HG02642 (cell line): ENCODE results near the gene MYOCOS.
A peak's percentile ranks its signal among the peaks of the same experiment; 100 is the strongest.
"Not testable (repeated sequence)": the region's sequence is repeated elsewhere in the genome, so short reads cannot be mapped to it uniquely, and the experiment has no call there.

Source experiments
- ATAC-seq: cut with Tn5 transposase; IDR thresholded peaks from one replicate; pipeline ENCODE4 v1.9.1; 2021; ENCODE audit warnings: mild to moderate bottlenecking; ENCODE audit not compliant: unreplicated experiment, poor library complexity

Gene MYOCOS, protein sequence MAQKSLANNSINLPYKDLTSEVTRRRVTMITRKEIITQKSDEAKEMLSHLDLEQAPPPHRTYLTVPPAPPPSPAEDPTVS

DNA sequence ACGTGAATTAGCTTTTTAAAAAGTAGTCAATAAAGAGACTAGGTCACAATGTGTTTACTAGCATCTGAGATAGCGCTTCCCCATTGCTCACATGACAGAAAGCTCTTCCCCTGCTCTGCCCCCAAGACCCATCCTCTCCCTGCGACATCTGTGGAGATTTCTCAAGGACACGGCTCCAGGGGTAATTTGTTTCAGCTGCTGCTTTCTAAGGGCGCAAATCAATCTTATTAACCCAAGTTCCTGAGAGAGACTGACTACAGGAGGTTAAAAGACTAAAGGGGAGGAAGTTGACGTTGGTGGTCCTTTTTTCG is at the start of gene MYOCOS:
TSS of gene MYOCOS (plus strand) at position 92 of the 311 bp plus-strand sequence. CDS start 1,641 bp downstream, outside the sequence.
- ATAC-seq: no peak

DNA sequence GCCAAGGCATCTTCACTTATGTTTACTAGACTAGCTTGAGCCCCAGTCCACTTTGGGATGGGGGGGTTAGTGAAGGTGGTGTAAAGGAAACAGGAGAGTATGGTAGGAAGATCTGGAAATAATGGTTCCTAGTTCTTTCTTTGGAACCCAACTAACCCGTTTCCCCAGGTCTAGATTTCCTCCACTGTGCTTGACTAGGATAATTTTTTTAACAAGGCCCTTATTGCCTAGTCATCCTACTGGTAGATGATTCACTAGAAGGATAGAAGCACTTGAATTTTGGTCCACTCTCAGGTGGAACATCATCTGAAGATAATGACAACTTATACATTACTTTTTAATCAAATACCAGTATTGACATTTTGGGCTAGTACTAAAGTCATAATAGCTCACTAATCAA is 45.9 kb upstream of the MYOCOS start:
- ATAC-seq: no peak

DNA sequence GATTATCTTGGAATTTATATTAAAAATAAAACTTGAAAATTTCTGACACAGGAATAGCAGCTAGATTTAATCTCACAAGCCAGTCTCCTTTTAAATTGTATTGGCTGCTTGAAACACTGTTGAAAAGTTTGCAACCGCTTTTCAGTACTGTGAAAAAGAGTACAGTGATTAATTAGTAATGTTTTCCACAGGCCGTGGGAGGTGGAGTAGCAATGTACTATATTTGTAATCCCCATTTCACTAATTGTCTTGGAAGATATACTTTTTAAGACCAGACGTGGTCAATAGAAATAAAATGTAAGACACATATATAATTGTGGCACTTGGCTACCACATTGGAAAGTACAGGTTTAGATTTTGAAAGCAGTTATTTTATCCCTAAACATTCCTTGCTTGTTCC is 40.8 kb upstream of the MYOCOS start:
- no peak for ATAC-seq

DNA sequence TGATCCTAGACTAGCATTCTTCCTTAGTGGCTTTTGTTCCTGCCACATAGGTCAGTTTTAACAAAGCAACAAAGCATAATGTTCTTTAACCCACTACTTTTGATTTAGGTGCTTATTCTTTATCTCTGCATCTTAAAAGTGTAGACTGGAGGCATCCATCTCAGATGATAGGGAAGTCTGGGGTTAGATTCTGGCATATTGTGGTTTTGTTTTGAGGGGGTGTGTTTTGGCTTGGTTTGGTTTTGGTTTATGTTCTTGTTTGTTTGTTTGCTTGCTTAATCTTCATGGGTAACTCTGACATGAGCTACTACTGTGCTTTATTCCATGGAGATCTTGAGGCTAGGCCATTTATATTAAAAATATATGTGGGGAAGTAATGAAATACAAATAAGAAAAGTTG is 40.3 kb upstream of the MYOCOS start:
- ATAC-seq: no peak

DNA sequence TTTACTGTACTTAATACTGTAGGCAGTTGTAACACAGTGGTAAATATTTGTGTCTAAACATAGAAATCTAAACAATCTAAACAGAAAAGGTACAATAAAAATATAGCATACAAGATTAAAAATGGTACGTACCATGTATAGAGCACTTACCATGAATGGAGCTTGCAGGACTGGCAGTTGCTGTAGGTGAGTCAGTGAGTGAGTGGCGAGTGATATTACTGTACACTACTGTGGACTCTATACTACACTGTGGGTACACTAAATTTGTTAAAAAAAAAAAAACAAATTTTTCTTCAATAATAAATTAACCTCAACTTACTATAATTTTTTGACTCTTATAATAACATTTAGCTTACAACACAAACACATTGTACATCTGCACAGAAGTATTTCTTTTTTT is 39.5 kb upstream of the MYOCOS start:
- no peak for ATAC-seq

DNA sequence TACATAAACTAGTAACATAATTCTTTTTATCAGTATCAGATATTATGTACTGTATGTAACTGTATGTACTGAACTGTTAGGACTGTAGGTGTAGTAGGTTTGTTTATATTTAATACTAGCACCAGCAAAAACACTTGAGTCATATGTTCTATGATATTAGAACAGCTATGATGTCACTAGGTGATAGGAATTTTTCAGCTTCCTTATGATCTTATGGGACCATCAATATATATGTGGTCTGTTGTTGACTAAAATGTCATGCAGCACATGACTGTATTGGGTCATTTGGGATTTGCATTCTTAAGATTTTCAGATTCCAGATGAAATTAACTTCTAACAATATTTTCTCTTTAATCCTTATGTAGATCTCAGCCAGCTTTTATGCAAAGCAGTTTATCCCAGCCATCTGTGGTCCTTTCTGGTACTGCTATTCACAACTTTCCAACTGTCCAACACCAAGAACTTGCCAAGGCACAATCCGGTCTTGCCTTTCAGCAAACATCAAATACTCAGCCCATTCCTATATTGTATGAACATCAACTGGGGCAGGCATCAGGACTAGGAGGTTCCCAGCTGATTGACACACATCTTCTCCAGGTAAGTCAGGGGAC is 38.3 kb upstream of the MYOCOS start:
- no peak for ATAC-seq

DNA sequence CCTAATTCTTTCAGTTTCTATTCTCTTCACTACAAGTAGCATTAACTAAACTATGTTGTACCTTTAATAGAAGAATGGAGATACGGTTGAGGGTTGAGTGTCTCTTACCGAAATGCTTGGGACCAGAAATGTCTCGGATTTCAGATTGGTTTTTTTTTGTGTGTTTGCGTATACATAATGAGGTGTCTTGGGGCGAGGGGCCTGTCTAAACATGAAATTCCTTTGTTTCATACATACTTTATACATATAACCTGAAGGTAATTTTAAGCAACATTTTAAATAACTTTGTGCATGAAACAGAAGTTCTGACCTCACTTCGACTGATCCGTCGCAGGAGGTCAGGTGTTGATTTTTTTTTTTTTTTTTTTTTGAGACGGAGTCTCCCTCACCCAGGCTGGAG is 36.3 kb upstream of the MYOCOS start:
- no peak for ATAC-seq

DNA sequence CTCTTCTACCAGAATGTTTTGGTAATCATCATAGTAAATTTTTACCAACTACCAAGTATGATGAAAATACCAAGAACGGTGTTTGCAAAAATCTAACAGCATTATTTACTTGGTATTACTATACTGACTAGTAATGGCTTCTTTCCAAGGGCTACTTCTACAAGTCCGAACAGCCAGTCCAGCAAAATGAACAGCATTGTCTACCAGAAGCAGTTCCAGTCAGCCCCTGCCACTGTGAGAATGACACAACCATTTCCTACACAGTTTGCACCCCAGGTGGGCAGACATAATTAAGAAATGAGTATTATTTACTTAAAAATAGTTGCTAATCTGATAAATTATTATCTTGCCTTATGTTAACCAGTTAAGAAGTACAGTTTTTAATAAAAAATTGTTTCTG is 33.8 kb upstream of the MYOCOS start:
- no peak for ATAC-seq

DNA sequence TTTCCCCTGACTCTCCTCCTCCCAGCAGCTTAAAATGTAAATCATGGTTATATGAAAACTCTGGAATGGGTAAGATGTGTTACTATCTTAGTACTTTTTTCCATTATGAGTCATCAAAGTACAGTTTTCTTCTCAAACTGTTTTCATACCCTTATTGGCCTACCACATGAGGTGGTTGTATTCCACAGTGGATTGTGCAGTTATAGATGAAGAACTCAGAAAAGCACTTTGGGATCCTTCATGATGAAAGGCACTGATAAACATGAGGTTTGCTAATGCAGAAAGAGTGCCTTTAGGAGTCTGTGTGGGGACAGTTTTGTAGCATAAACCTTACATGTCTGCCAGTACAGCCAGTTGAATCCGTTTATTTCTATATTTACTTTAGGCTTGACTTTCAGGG is 32.0 kb upstream of the MYOCOS start:
- no peak for ATAC-seq

DNA sequence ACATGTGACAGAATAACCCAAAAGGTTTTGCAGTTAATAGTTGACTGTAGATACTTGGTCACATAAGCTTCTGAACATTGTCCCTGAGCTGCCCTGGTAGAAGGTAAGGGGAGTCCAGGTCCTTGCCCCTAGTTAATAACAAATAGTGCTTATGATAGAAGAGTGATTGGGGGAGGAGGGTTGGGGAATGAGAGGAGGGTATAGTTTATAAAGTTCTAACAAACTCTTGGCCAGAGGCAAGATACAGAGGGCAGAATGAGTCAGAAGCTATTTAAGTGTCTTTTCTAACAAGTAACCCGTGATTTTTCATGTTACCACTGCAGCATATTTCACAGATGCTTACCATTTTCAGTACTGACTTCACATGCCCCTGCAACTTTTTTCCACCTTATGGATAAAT is 26.7 kb upstream of the MYOCOS start:
- no peak for ATAC-seq

DNA sequence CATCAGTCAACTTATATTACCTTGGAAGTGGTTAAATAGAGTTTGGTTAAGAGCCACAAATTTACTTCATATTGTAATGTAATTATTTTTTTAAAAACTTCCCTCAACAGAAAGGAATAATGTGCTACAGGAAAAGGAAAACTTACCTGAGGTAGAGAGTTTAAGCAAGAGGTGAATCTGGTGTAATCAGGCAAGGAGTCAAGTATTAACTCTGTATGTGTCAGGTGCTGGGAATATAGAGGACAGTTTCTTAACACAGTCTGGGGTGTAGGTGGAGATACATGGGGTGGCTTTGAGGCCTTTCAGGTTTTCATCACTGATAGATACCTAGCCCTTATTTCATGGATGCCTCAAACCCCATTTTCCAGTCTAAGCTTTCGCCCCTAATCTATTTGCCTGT is 25.9 kb upstream of the MYOCOS start:
- no peak for ATAC-seq

DNA sequence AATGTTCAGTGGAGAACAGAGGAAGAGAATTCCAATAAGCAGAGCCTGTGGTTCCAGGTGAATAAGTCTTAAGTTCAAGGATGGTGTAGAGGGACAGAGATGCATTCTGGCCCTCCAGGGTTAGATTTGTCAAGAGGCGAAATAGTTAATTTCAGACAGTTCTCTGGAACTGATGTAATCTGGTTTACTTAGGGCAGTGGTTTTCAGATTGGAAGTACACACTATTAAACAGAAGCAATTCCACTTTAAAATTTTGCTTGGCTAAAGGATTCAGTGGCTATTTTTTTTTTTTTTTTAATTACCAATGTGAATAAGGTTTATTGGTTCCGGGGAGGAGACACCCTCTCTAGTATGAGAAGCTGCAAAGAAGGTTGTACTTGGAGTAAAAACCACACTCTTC is 25.3 kb upstream of the MYOCOS start:
- ATAC-seq: no peak

DNA sequence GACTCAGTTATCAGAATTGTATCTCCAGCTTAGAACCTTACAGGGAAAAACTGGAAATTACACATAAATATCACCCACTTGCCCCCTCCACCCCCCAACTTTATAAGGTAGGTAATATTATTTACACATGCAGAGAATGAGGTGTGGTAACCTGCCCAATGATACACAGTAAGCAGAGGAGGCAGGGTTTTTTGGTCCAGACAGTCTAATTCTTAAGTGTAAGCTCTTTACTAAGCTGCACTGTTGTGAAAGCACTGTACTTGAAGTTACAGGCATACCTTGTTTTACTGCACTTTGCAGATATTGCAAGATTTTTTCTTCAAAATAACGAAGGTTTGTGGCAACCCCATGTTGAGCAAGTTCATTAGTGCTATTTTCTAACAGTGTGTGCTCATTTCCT is 24.8 kb upstream of the MYOCOS start:
- ATAC-seq: no peak

DNA sequence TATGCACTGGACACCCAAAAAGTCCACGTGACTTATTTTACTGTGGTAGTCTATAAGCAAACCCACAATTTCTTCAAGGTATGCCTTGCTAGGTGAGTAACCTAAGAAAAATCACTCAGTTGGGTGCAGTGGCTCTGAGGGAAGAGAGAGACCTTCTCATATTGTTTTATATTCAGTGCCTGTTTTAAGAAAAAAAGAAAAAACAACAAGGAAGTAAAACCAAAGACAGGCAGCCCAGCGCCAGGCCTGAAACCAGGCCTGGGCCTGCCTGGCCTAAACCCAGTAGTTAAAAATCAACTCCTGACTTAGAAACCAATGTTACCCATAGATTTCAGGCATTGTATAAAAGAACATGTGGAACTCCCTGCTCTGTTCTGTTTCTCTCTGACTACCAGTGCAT is 21.7 kb upstream of the MYOCOS start:
- ATAC-seq: not testable (repeated sequence)

DNA sequence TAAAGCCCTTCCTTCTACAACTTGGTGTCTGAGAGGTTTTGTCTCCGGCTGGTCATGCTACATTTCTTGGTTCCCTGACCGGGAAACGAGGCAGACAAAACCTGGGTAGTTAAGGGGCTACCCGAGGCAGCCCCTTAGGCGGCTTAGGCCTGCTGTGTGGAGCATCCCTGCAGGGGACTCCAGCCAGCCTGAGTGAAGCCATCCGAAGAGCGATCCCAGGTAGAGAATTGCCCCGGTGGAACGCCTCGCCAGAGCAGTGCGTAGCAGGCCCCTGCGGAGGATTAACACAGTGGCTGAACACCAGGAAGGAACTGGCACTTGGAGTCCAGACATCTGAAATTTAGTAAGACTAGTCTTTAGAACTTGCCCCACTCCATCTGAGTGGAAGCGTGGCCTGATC is 21.2 kb upstream of the MYOCOS start:
- ATAC-seq: no peak

DNA sequence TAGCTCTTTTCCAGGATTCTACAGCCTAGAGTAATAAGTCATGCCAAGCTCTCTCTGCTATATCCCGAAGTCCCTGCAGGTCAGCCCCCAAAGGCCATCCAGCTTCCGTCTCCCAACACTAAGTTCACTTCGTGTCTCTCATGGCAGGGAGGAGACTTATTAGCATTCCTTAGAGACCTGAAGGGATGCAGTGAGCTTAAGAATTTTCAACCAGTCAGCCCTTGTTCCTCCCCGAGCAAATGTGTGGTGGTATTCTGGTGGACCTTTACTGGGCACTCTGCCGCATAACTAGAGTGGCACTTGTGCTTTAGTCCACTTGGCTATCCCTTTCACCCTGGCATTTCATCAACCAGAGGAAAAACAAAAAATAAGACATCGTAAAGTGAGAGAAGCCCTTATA is 19.0 kb upstream of the MYOCOS start:
- not testable (repeated sequence) for ATAC-seq

DNA sequence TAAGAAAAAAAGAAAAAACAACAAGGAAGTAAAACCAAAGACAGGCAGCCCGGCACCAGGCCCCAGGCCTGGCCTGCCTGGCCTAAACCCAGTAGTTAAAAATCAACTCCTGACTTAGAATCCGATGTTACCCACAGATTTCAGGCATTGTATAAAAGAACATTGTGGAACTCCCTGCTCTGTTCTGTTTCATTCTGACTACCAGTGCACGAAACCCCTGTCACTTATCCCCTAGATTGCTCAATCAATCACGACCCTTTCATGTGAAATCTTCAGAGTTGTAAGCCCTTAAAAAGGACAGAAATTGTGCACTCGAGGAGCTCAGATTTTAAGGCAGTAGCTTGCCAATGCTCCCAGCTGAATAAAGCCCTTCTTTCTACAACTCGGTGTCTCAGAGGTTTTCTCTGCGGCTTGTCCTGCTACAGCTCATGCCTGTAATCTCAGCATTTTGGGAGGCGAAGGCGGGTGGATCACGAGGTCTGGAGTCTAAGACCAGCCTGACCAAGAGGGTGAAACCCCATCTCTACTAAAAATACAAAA is 15.6 kb upstream of the MYOCOS start:
- peak; percentile 63 for ATAC-seq

DNA sequence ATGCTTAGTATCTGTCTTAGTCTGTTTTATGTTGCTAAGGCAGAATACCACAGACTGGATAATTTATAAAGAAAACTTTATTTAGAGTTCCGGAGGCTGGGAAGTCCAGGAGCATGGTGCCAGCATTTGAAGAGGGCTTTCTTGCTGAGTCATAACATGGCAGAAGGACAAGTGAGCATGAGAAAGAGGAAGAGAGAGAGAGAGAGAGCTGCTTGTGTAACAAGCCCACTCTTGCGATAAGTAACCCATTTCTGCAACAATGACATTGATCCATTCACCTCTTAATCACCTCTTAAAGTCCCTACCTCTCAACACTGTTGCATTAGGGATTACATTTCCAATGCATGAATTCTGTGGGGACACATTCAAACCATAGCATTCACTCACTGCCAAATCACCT is 11.7 kb upstream of the MYOCOS start:
- no peak for ATAC-seq

DNA sequence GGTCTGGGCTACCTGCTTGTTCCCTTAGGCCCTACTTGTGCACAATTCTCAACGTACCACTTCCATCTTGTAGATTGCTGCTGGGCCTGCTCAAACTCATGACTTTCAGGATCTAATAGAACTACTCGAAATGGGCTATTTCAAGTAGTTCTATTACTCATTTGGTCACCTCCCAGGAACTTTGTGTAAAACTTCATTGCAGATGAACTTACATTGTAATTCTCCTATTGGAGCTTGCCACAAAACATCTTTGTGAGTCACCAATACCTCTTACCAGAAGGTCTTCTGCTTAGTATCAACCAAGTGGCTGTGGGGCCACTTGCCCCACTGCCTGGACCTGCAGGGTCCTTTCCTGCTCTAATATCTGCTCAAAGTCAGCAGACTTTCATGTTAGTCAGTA is 10.7 kb upstream of the MYOCOS start:
- ATAC-seq: no peak

DNA sequence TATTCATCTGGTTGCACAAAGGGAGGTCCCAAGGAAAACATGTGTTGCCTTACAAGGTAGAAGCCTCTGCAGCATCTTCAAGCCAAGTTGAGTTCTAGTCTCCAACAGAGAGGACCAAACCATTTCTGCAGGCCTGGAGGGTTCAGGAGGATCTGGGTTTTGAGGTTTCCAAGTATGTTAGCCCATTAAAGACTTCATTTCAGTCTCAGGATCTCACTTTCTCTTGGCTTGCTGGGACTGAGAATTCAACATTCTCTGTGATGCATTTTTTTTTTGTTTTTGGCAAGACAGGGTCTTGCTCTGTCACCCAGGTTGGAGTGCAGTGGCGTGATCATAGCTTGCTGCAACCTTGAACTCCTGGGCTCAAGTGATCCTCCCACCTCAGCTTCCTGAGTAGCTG is 8.8 kb upstream of the MYOCOS start:
- ATAC-seq: no peak

DNA sequence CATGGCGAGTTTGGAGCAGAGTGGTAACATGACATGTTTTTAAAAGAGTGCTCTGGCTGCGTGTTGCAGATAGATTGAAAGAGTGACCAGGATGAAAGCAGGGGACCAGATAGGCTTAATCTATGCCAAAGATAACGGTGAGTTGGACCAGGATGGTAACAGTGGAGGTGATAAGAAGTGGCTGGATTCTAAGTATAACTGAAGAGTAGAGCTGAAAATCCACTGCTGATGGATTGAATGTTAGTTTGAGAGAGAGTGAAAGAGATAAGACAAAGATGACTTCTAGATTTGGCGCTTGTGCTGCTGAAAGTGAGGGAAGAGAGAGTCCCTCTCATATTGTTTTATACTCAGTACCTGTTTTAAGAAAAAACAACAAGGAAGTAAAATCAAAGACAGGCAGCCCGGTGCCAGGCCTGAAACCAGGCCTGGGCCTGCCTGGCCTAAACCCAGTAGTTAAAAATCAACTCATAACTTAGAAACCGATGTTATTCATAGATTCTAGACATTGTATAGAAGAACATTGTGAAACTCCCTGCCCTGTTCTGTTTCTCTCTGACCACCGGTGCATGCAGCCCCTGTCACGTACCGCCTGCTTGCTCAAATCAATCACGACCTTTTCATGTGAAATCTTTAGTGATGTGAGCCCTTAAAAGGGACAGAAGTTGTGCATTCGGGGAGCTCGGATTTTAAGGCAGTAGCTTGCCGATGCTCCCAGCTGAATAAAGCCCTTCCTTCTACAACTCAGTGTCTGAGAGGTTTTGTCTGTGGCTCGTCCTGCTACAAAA is 6.7 kb upstream of the MYOCOS start:
- peak; percentile 47 for ATAC-seq

DNA sequence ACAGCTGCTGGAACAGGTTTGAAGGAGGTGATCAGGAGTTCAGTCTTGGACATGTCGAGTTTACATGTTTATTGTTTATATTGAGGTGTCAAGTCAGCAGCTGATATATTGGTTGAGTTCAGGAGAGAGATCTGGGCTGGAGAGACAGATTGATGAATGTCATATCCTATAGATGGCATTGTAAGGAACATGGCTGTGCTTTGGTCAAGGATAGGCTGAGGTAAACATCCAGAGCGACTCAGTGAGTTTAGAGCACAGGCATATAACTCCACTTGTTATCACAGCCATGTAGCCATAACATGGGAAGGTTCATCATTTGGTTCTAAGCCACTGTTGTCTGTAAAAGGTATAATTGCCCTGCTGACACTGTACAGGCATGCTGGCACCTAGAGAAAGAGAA is 5.5 kb upstream of the MYOCOS start:
- no peak for ATAC-seq
